Tibial nerve (tissue), 3 donors: Measurements from ENCODE around the gene COL4A5.

Experiments used
- POLR2A ChIP-seq, 2 donors: fragments of 450-650 bp; IDR thresholded peaks; one replicate each; pipeline ENCODE4 v1.6.1; 2017; ENCODE audit warnings: antibody characterized with exemption in 2 of 2, mild to moderate bottlenecking in 2 of 2, moderate library complexity in 2 of 2
- TF ChIP-seq, protein P1 (sequence below), 5 experiments: fragments of 200-600 bp in 3 of 5; fragments of 450-650 bp in 2 of 5; sonication (generic) in 3 of 5; IDR thresholded peaks; one replicate each; pipeline ENCODE4 v1.5.1; 2016 to 2019; ENCODE audit warnings: antibody characterized with exemption in 5 of 5, mild to moderate bottlenecking in 3 of 5, moderate library complexity in 2 of 5

DNA sequence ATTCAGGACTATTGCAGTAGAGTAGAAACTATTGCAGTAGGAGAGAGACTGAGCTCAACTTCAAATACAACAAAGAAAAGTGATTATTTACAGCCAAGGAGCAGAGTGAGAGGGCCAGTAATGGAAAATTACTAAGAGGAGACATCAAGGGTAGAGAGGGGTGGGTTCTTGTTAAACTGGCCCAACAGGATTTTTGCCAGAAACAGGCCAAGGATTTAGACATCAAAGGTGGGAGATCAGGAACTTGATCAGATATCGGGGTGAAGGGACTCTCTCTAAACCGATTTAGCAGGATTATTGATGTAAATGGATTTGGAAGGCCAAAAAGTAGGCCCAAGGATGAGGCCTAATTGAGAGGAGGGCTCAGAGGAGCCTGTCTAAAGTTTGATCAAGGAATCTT is 231.9 kb downstream of the COL4A5 start:
- no peak for TF ChIP-seq POLR2A (IDR thresholded peaks at IDR 0.05)
- TF ChIP-seq, protein P1, sequence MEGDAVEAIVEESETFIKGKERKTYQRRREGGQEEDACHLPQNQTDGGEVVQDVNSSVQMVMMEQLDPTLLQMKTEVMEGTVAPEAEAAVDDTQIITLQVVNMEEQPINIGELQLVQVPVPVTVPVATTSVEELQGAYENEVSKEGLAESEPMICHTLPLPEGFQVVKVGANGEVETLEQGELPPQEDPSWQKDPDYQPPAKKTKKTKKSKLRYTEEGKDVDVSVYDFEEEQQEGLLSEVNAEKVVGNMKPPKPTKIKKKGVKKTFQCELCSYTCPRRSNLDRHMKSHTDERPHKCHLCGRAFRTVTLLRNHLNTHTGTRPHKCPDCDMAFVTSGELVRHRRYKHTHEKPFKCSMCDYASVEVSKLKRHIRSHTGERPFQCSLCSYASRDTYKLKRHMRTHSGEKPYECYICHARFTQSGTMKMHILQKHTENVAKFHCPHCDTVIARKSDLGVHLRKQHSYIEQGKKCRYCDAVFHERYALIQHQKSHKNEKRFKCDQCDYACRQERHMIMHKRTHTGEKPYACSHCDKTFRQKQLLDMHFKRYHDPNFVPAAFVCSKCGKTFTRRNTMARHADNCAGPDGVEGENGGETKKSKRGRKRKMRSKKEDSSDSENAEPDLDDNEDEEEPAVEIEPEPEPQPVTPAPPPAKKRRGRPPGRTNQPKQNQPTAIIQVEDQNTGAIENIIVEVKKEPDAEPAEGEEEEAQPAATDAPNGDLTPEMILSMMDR (IDR thresholded peaks at IDR 0.05): no peak
